SK-N-SH treated with all-trans-retinoic acid at 6 μM for 48 hours (cell line): ENCODE results near the gene LRRC41.

Experiments
- ATAC-seq: fragments of 200-7000 bp; cut with Tn5 transposase; 3 replicates; pipeline ENCODE4 v1.9.1; 2020; ENCODE audit warnings: mild to moderate bottlenecking, moderate library complexity
- ARNTL ChIP-seq: fragments of 450-650 bp; formaldehyde crosslinking; IDR thresholded peaks from 2 replicates; pipeline ENCODE4 v1.5.0; 2020; ENCODE audit warnings: low read depth, mild to moderate bottlenecking, moderate library complexity, borderline replicate concordance
- BACH2 ChIP-seq: fragments of 250-450 bp; sonication (Bioruptor Pico); IDR thresholded peaks from 2 replicates; pipeline ENCODE4 v1.9.0; 2021; ENCODE audit warnings: mild to moderate bottlenecking, borderline replicate concordance
- CSDC2 ChIP-seq: fragments of 250-450 bp; sonication (Bioruptor Pico); IDR thresholded peaks from 2 replicates; pipeline ENCODE4 v1.5.0; 2020; ENCODE audit warnings: mild to moderate bottlenecking, moderate library complexity
- ESRRG ChIP-seq: fragments of 250-450 bp; sonication (Bioruptor Pico); IDR thresholded peaks from 2 replicates; pipeline ENCODE4 v1.6.1; 2021; ENCODE audit warnings: mild to moderate bottlenecking
- GLIS3 ChIP-seq: fragments of 250-450 bp; sonication (Bioruptor Pico); IDR thresholded peaks from 2 replicates; pipeline ENCODE4 v1.5.0; 2020; ENCODE audit warnings: mild to moderate bottlenecking, moderate library complexity
- ISL1 ChIP-seq: fragments of 250-450 bp; sonication (Bioruptor Pico); IDR thresholded peaks from 2 replicates; pipeline ENCODE4 v2.1.2; 2022; ENCODE audit warnings: mild to moderate bottlenecking, moderate library complexity
- PPARA ChIP-seq: fragments of 250-450 bp; sonication (Bioruptor Pico); IDR thresholded peaks from 2 replicates; pipeline ENCODE4 v1.5.0; 2020; ENCODE audit warnings: mild to moderate bottlenecking, borderline replicate concordance
- SNAI2 ChIP-seq: fragments of 250-450 bp; sonication (Bioruptor Pico); IDR thresholded peaks from 2 replicates; pipeline ENCODE4 v1.5.0; 2020; ENCODE audit warnings: mild to moderate bottlenecking, moderate library complexity
- TCF4 ChIP-seq: fragments of 250-450 bp; sonication (Bioruptor Pico); IDR thresholded peaks from 2 replicates; pipeline ENCODE4 v1.8.0; 2021; ENCODE audit warnings: mild to moderate bottlenecking, moderate library complexity, borderline replicate concordance
- TOX ChIP-seq: fragments of 250-450 bp; sonication (Bioruptor Pico); IDR thresholded peaks from 2 replicates; pipeline ENCODE4 v1.8.0; 2021; ENCODE audit warnings: mild to moderate bottlenecking, moderate library complexity, borderline replicate concordance
- ZNF565 ChIP-seq: fragments of 450-650 bp; formaldehyde crosslinking; conservative IDR thresholded peaks from 2 replicates; pipeline ENCODE4 v1.5.0; 2020; ENCODE audit warnings: low read depth, mild to moderate bottlenecking, moderate library complexity
- ZNF70 ChIP-seq: fragments of 450-650 bp; formaldehyde crosslinking; IDR thresholded peaks from 2 replicates; pipeline ENCODE4 v1.5.0; 2020; ENCODE audit warnings: mild to moderate bottlenecking, moderate library complexity
- ZNF8 ChIP-seq: fragments of 450-650 bp; formaldehyde crosslinking; IDR thresholded peaks from 2 replicates; pipeline ENCODE4 v1.5.0; 2020; ENCODE audit warnings: mild to moderate bottlenecking, moderate library complexity
- TF ChIP-seq, protein P1 (sequence below): fragments of 250-450 bp; sonication (Bioruptor Pico); IDR thresholded peaks from 2 replicates; pipeline ENCODE4 v1.5.1; 2021; ENCODE audit warnings: mild to moderate bottlenecking, moderate library complexity
- TF ChIP-seq, protein P2 (sequence below): fragments of 250-450 bp; sonication (Bioruptor Pico); IDR thresholded peaks from 2 replicates; pipeline ENCODE4 v1.8.0; 2020; ENCODE audit warnings: mild to moderate bottlenecking, moderate library complexity, borderline replicate concordance
- TF ChIP-seq, protein P3 (sequence below): fragments of 250-450 bp; sonication (Bioruptor Pico); IDR thresholded peaks from 2 replicates; pipeline ENCODE4 v1.5.1; 2020; ENCODE audit warnings: low read depth, mild to moderate bottlenecking, moderate library complexity
- TF ChIP-seq, protein P4 (sequence below): fragments of 250-450 bp; sonication (Bioruptor Pico); IDR thresholded peaks from 2 replicates; pipeline ENCODE4 v1.5.0; 2020; ENCODE audit warnings: mild to moderate bottlenecking, moderate library complexity

The LRRC41 gene

DNA sequence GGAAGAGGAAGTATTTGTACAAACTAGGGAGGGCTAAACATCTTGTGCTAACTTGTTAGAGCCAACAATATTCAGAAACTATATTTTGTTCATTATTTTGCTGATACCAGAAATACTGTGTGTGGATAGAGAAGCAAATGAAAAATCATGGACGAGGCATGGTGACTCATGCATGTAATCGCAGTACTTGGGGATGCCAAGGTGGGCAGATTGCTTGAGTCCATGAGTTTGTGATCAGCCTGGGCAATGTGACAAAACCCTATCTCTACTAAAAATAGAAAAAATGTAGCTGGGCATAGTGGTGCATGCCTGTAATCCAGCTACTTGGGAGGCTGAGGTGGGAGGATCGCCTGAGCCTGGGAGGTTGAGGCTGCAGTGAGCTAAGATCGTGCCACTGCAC lies 13.4 kb downstream of the LRRC41 start:
- no peak for TF ChIP-seq BACH2 (CRISPR knock-in tag)
- TF ChIP-seq, protein P1, sequence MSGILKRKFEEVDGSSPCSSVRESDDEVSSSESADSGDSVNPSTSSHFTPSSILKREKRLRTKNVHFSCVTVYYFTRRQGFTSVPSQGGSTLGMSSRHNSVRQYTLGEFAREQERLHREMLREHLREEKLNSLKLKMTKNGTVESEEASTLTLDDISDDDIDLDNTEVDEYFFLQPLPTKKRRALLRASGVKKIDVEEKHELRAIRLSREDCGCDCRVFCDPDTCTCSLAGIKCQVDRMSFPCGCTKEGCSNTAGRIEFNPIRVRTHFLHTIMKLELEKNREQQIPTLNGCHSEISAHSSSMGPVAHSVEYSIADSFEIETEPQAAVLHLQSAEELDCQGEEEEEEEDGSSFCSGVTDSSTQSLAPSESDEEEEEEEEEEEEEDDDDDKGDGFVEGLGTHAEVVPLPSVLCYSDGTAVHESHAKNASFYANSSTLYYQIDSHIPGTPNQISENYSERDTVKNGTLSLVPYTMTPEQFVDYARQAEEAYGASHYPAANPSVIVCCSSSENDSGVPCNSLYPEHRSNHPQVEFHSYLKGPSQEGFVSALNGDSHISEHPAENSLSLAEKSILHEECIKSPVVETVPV (CRISPR knock-in tag): no peak
- TF ChIP-seq TCF4 (CRISPR knock-in tag): no peak
- TF ChIP-seq, protein P2, sequence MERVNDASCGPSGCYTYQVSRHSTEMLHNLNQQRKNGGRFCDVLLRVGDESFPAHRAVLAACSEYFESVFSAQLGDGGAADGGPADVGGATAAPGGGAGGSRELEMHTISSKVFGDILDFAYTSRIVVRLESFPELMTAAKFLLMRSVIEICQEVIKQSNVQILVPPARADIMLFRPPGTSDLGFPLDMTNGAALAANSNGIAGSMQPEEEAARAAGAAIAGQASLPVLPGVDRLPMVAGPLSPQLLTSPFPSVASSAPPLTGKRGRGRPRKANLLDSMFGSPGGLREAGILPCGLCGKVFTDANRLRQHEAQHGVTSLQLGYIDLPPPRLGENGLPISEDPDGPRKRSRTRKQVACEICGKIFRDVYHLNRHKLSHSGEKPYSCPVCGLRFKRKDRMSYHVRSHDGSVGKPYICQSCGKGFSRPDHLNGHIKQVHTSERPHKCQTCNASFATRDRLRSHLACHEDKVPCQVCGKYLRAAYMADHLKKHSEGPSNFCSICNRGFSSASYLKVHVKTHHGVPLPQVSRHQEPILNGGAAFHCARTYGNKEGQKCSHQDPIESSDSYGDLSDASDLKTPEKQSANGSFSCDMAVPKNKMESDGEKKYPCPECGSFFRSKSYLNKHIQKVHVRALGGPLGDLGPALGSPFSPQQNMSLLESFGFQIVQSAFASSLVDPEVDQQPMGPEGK (CRISPR knock-in tag): no peak
- TF ChIP-seq ISL1 (CRISPR knock-in tag): no peak
- TF ChIP-seq SNAI2: no peak
- TF ChIP-seq, protein P3, sequence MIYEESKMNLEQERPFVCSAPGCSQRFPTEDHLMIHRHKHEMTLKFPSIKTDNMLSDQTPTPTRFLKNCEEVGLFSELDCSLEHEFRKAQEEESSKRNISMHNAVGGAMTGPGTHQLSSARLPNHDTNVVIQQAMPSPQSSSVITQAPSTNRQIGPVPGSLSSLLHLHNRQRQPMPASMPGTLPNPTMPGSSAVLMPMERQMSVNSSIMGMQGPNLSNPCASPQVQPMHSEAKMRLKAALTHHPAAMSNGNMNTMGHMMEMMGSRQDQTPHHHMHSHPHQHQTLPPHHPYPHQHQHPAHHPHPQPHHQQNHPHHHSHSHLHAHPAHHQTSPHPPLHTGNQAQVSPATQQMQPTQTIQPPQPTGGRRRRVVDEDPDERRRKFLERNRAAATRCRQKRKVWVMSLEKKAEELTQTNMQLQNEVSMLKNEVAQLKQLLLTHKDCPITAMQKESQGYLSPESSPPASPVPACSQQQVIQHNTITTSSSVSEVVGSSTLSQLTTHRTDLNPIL (CRISPR knock-in tag): no peak
- no peak for TF ChIP-seq PPARA (CRISPR knock-in tag)
- no peak; the same call in 2 of the 3 replicates for ATAC-seq

DNA sequence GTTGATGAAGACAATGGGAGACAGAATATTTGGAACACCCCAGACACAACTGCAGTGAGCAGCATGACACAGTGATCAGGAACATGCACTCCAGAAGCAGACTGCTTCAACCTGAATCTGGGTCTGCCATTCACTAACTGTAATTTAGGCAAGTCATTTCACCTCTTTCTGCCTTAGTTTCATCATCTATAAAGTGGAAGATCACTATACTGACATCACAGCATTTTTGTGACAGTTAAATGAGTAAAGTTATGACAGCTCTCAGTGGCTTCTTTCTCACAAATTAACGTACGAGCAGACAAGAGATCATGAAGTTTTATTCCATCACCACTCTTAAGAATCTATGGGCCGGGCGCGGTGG lies 14.3 kb downstream of the LRRC41 start:
- TF ChIP-seq PPARA (CRISPR knock-in tag) (no peak), TOX (CRISPR knock-in tag) (no peak), ZNF8 (no peak), ARNTL (no peak), TCF4 (CRISPR knock-in tag) (no peak), BACH2 (CRISPR knock-in tag) (no peak), CSDC2 (CRISPR knock-in tag) (no peak), ESRRG (CRISPR knock-in tag) (no peak), ZNF70 (CRISPR knock-in tag) (no peak), ZNF565 (CRISPR knock-in tag) (no peak)
- TF ChIP-seq, protein P4, sequence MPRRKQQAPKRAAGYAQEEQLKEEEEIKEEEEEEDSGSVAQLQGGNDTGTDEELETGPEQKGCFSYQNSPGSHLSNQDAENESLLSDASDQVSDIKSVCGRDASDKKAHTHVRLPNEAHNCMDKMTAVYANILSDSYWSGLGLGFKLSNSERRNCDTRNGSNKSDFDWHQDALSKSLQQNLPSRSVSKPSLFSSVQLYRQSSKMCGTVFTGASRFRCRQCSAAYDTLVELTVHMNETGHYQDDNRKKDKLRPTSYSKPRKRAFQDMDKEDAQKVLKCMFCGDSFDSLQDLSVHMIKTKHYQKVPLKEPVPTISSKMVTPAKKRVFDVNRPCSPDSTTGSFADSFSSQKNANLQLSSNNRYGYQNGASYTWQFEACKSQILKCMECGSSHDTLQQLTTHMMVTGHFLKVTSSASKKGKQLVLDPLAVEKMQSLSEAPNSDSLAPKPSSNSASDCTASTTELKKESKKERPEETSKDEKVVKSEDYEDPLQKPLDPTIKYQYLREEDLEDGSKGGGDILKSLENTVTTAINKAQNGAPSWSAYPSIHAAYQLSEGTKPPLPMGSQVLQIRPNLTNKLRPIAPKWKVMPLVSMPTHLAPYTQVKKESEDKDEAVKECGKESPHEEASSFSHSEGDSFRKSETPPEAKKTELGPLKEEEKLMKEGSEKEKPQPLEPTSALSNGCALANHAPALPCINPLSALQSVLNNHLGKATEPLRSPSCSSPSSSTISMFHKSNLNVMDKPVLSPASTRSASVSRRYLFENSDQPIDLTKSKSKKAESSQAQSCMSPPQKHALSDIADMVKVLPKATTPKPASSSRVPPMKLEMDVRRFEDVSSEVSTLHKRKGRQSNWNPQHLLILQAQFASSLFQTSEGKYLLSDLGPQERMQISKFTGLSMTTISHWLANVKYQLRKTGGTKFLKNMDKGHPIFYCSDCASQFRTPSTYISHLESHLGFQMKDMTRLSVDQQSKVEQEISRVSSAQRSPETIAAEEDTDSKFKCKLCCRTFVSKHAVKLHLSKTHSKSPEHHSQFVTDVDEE (CRISPR knock-in tag): no peak
- TF ChIP-seq, protein P3 (CRISPR knock-in tag): no peak
- TF ChIP-seq, protein P1 (CRISPR knock-in tag): no peak
- no peak for ATAC-seq

DNA sequence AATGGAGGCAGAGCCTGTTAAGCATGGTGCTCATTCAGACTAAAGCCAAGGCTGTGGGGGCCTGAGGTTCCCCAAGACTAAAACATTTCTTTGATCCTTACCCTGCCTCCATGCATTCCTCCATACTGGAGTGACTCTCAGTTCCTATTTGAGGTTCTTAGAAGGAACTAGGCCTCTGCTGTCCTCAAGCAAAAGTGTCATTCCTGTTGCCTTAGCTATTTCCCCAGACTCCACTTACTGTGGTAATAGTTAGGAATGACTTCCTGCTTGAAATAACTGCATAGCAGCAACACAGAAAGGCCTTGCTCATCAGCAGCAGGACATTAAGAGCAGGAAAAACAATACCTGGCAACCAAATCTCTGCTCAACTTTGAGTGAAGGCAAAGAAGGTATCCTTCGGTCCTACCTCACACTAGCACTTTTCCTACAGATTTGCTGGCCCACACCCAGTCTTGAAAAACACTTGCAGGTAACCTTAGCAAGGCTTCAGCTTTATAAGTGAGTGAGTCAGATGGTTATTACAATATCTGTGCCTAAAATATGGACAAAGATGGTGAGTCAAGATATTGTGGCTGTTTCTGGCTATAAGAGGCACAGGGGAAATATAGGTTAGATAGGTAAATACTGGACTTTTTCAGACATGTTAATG lies 14.8 kb downstream of the LRRC41 start:
- no peak; the same call in 2 of the 3 replicates for ATAC-seq
- no peak for TF ChIP-seq TCF4 (CRISPR knock-in tag)
- no peak for TF ChIP-seq SNAI2
- TF ChIP-seq GLIS3 (CRISPR knock-in tag): no peak
- TF ChIP-seq BACH2 (CRISPR knock-in tag): no peak
- no peak for TF ChIP-seq ZNF8
- TF ChIP-seq, protein P1 (CRISPR knock-in tag): no peak
- no peak for TF ChIP-seq ZNF565 (CRISPR knock-in tag)
- TF ChIP-seq ZNF70 (CRISPR knock-in tag): no peak
- TF ChIP-seq ISL1 (CRISPR knock-in tag): no peak
